GM18951 (cell line): ENCODE measurements around the gene GPC3.
"Not testable (repeated sequence)": the region's sequence is repeated elsewhere in the genome, so short reads cannot be mapped to it uniquely, and the experiment has no call there.

Experiments
- POLR2A ChIP-seq: IDR thresholded peaks from 4 replicates; pipeline ENCODE4 v1.6.1; 2011; ENCODE audit warnings: mild to moderate bottlenecking; ENCODE audit not compliant: insufficient read length, insufficient read depth; ENCODE audit errors: extremely low read depth
- in situ Hi-C: fragments of 300-500 bp; cut with MboI; formaldehyde crosslinking; loops from one replicate; pipeline ENCODE4 v1.12.0; 2022; ENCODE audit warnings: low sequenced_read_pairs, mixed read lengths, inconsistent platforms; ENCODE audit not compliant: unreplicated experiment

GPC3 gene

GRCh38 chrX:133792198-133792953 lies 193.0 kb downstream of the GPC3 start:
- TF ChIP-seq POLR2A: no peak
- in situ Hi-C loops: no loop called here

- no peak for TF ChIP-seq POLR2A
- in situ Hi-C loops: no loop called here
These were observed 195.6 kb downstream of the GPC3 start for GRCh38 chrX:133789829-133790228.

- no peak for TF ChIP-seq POLR2A
- in situ Hi-C loops: no loop called here
These were observed 199.0 kb downstream of the GPC3 start for GRCh38 chrX:133786382-133786781.

GRCh38 chrX:133783274-133783673 lies 202.1 kb downstream of the GPC3 start:
- TF ChIP-seq POLR2A: no peak
- in situ Hi-C loops: no loop called here

- no peak for TF ChIP-seq POLR2A
- in situ Hi-C loops: no loop called here
These were observed 204.2 kb downstream of the GPC3 start for GRCh38 chrX:133781174-133781573.

- in situ Hi-C loops: no loop called here
These were observed 209.3 kb downstream of the GPC3 start for GRCh38 chrX:133776072-133776471.

GRCh38 chrX:133774807-133775206 lies 210.6 kb downstream of the GPC3 start:
- in situ Hi-C loops: no loop called here
- TF ChIP-seq POLR2A: no peak

More at GRCh38 chrX:133776072-133776471, 209.3 kb downstream of the GPC3 start:
- no peak for TF ChIP-seq POLR2A

GRCh38 chrX:133771086-133771646 lies 214.2 kb downstream of the GPC3 start:
- in situ Hi-C loops: no loop called here
- TF ChIP-seq POLR2A: no peak

- in situ Hi-C loops: not testable (repeated sequence)
These were observed 222.3 kb downstream of the GPC3 start for GRCh38 chrX:133762976-133763548.

- in situ Hi-C loops: no loop called here
- no peak for TF ChIP-seq POLR2A
These were observed 230.7 kb downstream of the GPC3 start for GRCh38 chrX:133754657-133755056.

GRCh38 chrX:133749951-133750350 lies 235.4 kb downstream of the GPC3 start:
- TF ChIP-seq POLR2A: no peak
- in situ Hi-C loops: no loop called here

GRCh38 chrX:133749370-133749769 lies 236.0 kb downstream of the GPC3 start:
- no peak for TF ChIP-seq POLR2A

GRCh38 chrX:133747196-133747595 lies 238.2 kb downstream of the GPC3 start:
- in situ Hi-C loops: no loop called here
- TF ChIP-seq POLR2A: no peak

More at GRCh38 chrX:133749370-133749769, 236.0 kb downstream of the GPC3 start:
- in situ Hi-C loops: no loop called here

GRCh38 chrX:133746593-133746992 lies 238.8 kb downstream of the GPC3 start:
- in situ Hi-C loops: no loop called here
- TF ChIP-seq POLR2A: no peak

- in situ Hi-C loops: no loop called here
- no peak for TF ChIP-seq POLR2A
These were observed 240.0 kb downstream of the GPC3 start for GRCh38 chrX:133745349-133745748.
